Spleen (tissue), 7 donors: ENCODE results near the gene MSI2.

Experiments
- POLR2A ChIP-seq, 3 donors: fragments of 450-650 bp; IDR thresholded peaks; one replicate each; pipeline ENCODE4 v1.5.1; 2017; ENCODE audit warnings: antibody characterized with exemption in 3 of 3, mild to moderate bottlenecking in 1 of 3
- POLR2AphosphoS5 ChIP-seq, 3 donors: sonication (generic); formaldehyde crosslinking; IDR thresholded peaks; one replicate each; pipeline ENCODE4 v1.5.1; 2017; ENCODE audit warnings: antibody characterized with exemption in 3 of 3
- TF ChIP-seq, protein P1 (sequence below), 11 experiments: fragments of 200-600 bp in 7 of 11; fragments of 450-650 bp in 4 of 11; sonication (generic) in 4 of 11; IDR thresholded peaks in 8 of 11; conservative IDR thresholded peaks in 3 of 11; 1 replicate in 7 of 11; 2 replicates in 4 of 11; pipeline versions ENCODE4 v1.4.0 to v1.8.0; 2016 to 2021; ENCODE audit warnings: antibody characterized with exemption in 11 of 11, inconsistent platforms in 4 of 11, mild to moderate bottlenecking in 1 of 11
- donor health status: DM: no; HTN: no; CAD: no; lungs with moderate emphysema.
- donor health status: DM: no; HTN: no; CAD: no.
- donor health status: DM: no; HTN: no; CAD: no.

DNA sequence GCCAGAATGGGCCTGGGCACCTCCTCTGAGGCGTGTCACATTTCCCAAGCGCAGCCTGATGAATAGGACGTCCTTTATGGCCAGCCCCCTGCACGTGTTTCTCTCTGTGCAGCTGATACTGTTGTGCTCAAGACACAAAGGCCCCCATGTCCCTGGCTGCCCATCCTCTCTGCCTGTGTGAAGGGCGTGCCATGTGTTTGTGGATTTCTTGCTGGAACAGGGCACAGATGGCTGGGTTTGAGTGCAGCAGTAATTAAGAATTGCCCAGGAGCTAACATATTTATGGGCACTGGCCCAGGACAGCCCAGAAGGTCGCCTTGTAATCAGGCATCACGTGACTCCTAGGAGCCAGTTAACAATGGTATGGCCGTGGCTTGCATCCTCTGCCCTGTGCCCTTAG, 307.6 kb downstream of the MSI2 start:
- TF ChIP-seq POLR2AphosphoS5 (IDR thresholded peaks at IDR 0.05): no peak
- TF ChIP-seq, protein P1, sequence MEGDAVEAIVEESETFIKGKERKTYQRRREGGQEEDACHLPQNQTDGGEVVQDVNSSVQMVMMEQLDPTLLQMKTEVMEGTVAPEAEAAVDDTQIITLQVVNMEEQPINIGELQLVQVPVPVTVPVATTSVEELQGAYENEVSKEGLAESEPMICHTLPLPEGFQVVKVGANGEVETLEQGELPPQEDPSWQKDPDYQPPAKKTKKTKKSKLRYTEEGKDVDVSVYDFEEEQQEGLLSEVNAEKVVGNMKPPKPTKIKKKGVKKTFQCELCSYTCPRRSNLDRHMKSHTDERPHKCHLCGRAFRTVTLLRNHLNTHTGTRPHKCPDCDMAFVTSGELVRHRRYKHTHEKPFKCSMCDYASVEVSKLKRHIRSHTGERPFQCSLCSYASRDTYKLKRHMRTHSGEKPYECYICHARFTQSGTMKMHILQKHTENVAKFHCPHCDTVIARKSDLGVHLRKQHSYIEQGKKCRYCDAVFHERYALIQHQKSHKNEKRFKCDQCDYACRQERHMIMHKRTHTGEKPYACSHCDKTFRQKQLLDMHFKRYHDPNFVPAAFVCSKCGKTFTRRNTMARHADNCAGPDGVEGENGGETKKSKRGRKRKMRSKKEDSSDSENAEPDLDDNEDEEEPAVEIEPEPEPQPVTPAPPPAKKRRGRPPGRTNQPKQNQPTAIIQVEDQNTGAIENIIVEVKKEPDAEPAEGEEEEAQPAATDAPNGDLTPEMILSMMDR (IDR thresholded peaks at IDR 0.05 in 8 of 11, conservative IDR thresholded peaks at IDR 0.05 in 3 of 11): no peak
- no peak for TF ChIP-seq POLR2A (IDR thresholded peaks at IDR 0.05)
